Heart right ventricle (tissue), 16 donors: Measurements from ENCODE around the gene CACNA1B. TPM values are rescaled to one million over a fixed set of nuclear protein-coding genes. Genes with fewer than 3 reads are reported as not detected.

Experiments used
- ATAC-seq, 8 donors: fragments of 200-7000 bp; cut with Tn5 transposase; one replicate each; pipeline ENCODE4 v1.9.1; 2020; ENCODE audit warnings: mild to moderate bottlenecking in 8 of 8, moderate library complexity in 8 of 8, moderate number of reproducible peaks in 1 of 8
- DNase-seq, 2 donors: peaks; one replicate each; pipeline ENCODE4 v3.0.0-alpha.2; 2020
- H3K27ac ChIP-seq, 10 donors: fragments of 200-600 bp; sonication (generic) in 2 of 10; one replicate each; pipeline versions ENCODE4 v1.5.0 to v1.8.0; 2020 to 2022; ENCODE audit warnings: mild to moderate bottlenecking in 3 of 10
- H3K27me3 ChIP-seq, 7 donors: fragments of 200-600 bp; one replicate each; pipeline ENCODE4 v1.8.0; 2021 to 2022; ENCODE audit warnings: mild to moderate bottlenecking in 2 of 7
- H3K36me3 ChIP-seq, 9 donors: fragments of 200-600 bp; sonication (generic) in 1 of 9; one replicate each; pipeline versions ENCODE4 v1.5.0 to v1.8.0; 2020 to 2022; ENCODE audit warnings: mild to moderate bottlenecking in 2 of 9
- H3K4me1 ChIP-seq, 9 donors: fragments of 200-600 bp; sonication (generic) in 1 of 9; one replicate each; pipeline versions ENCODE4 v1.5.0 to v1.8.0; 2020 to 2022; ENCODE audit warnings: mild to moderate bottlenecking in 4 of 9
- H3K4me3 ChIP-seq, 10 donors: fragments of 200-600 bp; sonication (generic) in 2 of 10; one replicate each; pipeline versions ENCODE4 v1.5.0 to v1.8.0; 2020 to 2022; ENCODE audit warnings: mild to moderate bottlenecking in 7 of 10, moderate library complexity in 2 of 10
- H3K9me3 ChIP-seq, 11 donors: fragments of 200-600 bp in 10 of 11; sonication (generic) in 2 of 11; one replicate each; pipeline versions ENCODE4 v1.5.0 to v1.8.0; 2013 to 2022; ENCODE audit warnings: mild to moderate bottlenecking in 2 of 11, control low read depth in 1 of 11, moderate library complexity in 1 of 11
- CTCF ChIP-seq, 9 donors: fragments of 200-600 bp; sonication (generic) in 2 of 9; IDR thresholded peaks; one replicate each; pipeline versions ENCODE4 v1.5.0 to v1.8.0; 2021 to 2022; ENCODE audit warnings: antibody characterized with exemption in 9 of 9, mild to moderate bottlenecking in 5 of 9, moderate library complexity in 1 of 9
- WGBS, 2 donors: extraction: QIAGEN DNeasy Blood & Tissue Kit; methylation state at CpG; one replicate each; pipeline ENCODE4 v1.1.7; 2013; ENCODE audit warnings: inconsistent platforms in 1 of 2; 5-methylcytosine and 5-hydroxymethylcytosine counted together
- intact Hi-C, 10 donors: fragments of 100-400 bp; cut with DNase I; formaldehyde crosslinking; loops; one replicate each; pipeline versions ENCODE4 v1.11.1 to v1.14.2; 2022
- polyA plus RNA-seq, 2 donors: library from polyadenylated mRNA; stranded (reverse); fragments of 200-250 nt; gene quantifications; one replicate each; pipeline ENCODE4 v1.2.3, GENCODE V29; 2013
- total RNA-seq, 10 donors: library from RNA; stranded (reverse); fragmentation: NEBNext Ultra II Directional in 3 of 10; extraction: Animal tissue kit (Norgen Biotek cat#: 25700) in 3 of 10; gene quantifications; one replicate each; pipeline versions ENCODE4 v1.2.1 to v1.2.4, GENCODE V29; 2021 to 2023
- donor health status: Arrhythmogenic right ventricular cardiomyopathy.
- donor health status: ischemic (EF 13 %, LVEDD 7.1; RV severe dilation, severe dysfunction).
- donor health status: healthy with polysubstance abuse.
- donor health status: DM: no; HTN: yes; CAD: no.
- donor health status: DM: no; HTN: no; CAD: no.
- donor health status: ischemic (EF 25% LVEDD 6.9; RV normal size, moderate dysfunction).
- donor health status: ischemic (EF 25% LVEDD 5.7; RV mildly dilated, moderate dysfunction).
- donor health status: healthy.
- donor health status: DM: yes; HTN: yes; CAD: no.
- donor health status: Ischemic cardiomyopathy.
- donor health status: ischemic (EF 35%, LVEDD 5.7; RV mildly dilated, moderate dysfunction).
- donor health status: nonischemic (EF 11% LVEDD 7.7; RV severe dilation, severe dysfunction).
- donor health status: DM: yes; HTN: yes; CAD: no.
- donor health status: PGD.
- donor health status: ischemic (EF 29% LVEDD 5.4; RV normal size, mild dysfunction).
- donor health status: nonischemic (EF 23%, LVEDD 6.1; RV moderate dilation, normal function).

CACNA1B gene
- total and polyA plus RNA-seq, 12 donors = under 0.01 to 0.66 (median 0.15) TPM; not detected in 1

DNA sequence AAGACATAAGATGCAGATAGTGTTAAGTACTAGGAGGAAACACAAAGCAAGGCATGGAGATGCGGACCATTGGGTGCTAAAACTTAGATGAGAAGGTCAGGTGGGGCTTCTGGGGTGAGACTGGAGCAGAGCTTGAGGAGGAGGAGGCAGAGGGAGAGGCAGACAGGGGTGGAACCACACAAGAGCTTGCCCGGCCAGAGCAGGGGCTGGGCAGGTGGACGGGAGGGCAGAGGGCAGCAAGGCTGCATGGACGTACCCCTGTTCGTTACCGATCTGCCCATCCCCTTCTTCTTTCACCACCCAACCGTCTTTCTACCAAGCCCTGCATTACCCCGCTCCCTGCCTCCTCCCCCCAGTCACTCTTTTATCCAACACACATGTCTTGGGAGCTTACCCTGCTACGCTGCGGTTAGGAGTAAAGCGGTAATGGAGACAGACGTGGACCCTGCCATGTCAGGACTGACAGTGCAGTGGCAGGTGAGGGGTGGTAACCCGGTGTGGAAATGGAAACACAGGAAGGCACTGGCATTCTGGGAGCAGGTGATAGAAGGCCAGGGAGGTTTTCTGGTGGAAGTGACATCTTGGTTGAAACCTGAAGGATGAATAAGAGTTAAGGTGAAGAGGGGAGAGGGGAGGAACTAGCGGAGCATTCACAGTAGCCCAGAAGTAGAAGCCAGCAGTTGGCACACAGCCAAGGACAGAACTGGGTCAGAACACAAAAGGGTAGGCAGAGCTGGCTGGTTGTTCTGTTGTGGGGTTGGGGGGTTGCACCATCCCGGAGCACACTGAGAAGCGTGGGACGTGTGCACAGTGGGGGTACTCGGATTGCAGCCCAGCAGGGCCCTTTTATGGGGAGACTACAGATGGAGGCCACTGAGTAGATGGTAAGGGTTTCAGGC, 167.2 kb downstream of the CACNA1B start:
- Histone ChIP-seq H3K27ac (no peak overlapping the region), H3K9me3 (no peaks in the 10 kb centered on the region), H3K4me1 (no peaks in the 10 kb centered on the region), H3K4me3 (no peak overlapping the region), H3K36me3 (no peaks in the 10 kb centered on the region), H3K27me3 (peaks cover 0 to 15% (median 5%) of the 10 kb centered on the region in 7 donors)
- TF ChIP-seq CTCF (IDR thresholded peaks at IDR 0.05) = no peak
- DNase-seq (no peak), ATAC-seq (no peak)
- 85 to 87% methylated on average over 18 of the region's 18 CpGs for whole genome bisulfite sequencing, 2 donors
- intact Hi-C loops = no loop called here

DNA sequence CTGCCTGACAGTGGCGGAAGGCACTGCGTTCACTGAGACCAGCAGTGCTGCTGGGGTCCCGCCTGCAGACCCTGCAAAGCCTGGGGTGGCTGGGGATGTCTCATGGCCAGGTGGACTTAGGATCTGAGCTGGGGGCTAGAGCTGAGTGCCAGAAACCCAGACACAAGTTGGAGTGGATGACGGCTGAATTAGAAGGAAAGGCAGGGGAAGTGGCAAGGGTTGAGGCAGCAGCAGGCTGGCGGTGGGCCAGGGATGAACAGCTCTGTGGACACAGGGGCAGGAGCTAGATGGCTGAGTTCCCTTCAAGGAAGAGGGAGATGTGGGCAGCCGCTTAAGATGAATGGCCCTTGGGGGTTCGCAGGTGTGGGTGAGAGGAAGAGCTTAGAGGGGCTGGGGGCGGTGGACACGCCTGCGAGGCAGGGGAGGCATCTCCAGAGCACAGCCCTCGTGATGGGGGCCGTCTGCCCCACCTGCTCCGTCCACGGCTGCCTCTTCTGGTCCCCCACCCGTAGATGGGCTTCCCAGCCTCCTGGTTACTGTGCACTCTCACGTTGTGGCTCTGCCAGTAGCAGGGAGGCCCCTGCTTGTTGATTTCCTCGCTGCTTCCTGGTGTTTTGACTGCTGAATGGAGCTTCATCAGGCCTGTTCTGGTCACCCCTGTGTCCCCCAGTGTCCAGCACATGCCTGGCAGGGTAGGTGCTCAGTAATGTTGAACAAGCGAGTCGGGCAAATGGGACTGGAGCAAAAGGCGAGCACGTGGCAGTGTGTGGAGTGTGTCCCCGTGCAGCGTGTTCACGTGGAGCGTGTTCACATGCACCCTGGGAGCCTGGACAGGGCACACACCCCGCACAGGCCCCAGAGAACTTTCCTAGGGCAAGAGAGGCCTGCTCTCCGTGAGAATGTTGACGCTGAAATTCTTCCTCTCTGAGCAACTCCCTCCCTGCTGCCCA, 168.2 kb downstream of the CACNA1B start:
- ATAC-seq (no peak), DNase-seq (no peak)
- 81 to 86% methylated on average over 28 of the region's 28 CpGs for WGBS, 2 donors
- intact Hi-C loops = no loop called here
- H3K9me3 ChIP-seq = no peaks in the 10 kb centered on the region
- H3K4me3 ChIP-seq = no peak overlapping the region
- H3K27ac ChIP-seq = no peak overlapping the region
- no peak for TF ChIP-seq CTCF (IDR thresholded peaks at IDR 0.05)
- H3K36me3 ChIP-seq = no peaks in the 10 kb centered on the region
- peaks cover 0 to 24% (median 16%) of the 10 kb centered on the region in 7 donors for H3K27me3 ChIP-seq
- H3K4me1 ChIP-seq = no peaks in the 10 kb centered on the region

GRCh38 chr9:138046641-138047301, 169.2 kb downstream of the CACNA1B start:
- ATAC-seq (no peak), DNase-seq (no peak)
- Histone ChIP-seq H3K27me3 (peaks cover 0 to 31% (median 20%) of the 10 kb centered on the region in 7 donors), H3K4me1 (no peaks in the 10 kb centered on the region), H3K9me3 (no peaks in the 10 kb centered on the region), H3K27ac (no peak overlapping the region), H3K4me3 (no peak overlapping the region), H3K36me3 (no peaks in the 10 kb centered on the region)
- no peak for TF ChIP-seq CTCF (IDR thresholded peaks at IDR 0.05)
- WGBS, 2 donors = 87 to 88% methylated on average over 29 of the region's 29 CpGs
- intact Hi-C loops = no loop called here
